Ascending aorta (tissue), 2 donors: ENCODE data around the gene IPO4. TPM values are rescaled to one million over a fixed set of nuclear protein-coding genes. Genes with fewer than 3 reads are reported as not detected.
"Not testable (repeated sequence)": the region's sequence is repeated elsewhere in the genome, so short reads cannot be mapped to it uniquely, and the experiment has no call there.

ENCODE experiments used
- DNase-seq, 2 donors: peaks; one replicate each; pipeline ENCODE4 v3.0.0-alpha.2; 2019; ENCODE audit warnings: low spot score in 2 of 2
- H3K27ac ChIP-seq, 2 donors: fragments of 200-600 bp; sonication (generic); one replicate each; pipeline ENCODE4 v1.5.1; 2016 to 2017; ENCODE audit warnings: mild to moderate bottlenecking in 1 of 2
- H3K27me3 ChIP-seq: fragments of 200-600 bp; sonication (generic); one replicate; pipeline ENCODE4 v1.5.1; 2017
- H3K36me3 ChIP-seq, 2 donors: fragments of 200-600 bp; sonication (generic); one replicate each; pipeline ENCODE4 v1.5.1; 2016
- H3K4me1 ChIP-seq, 2 donors: fragments of 200-600 bp; sonication (generic); one replicate each; pipeline ENCODE4 v1.5.1; 2016 to 2017; ENCODE audit warnings: mild to moderate bottlenecking in 1 of 2
- H3K4me3 ChIP-seq, 2 donors: fragments of 200-600 bp; sonication (generic); one replicate each; pipeline ENCODE4 v1.5.1; 2016 to 2017; ENCODE audit warnings: mild to moderate bottlenecking in 1 of 2
- H3K9me3 ChIP-seq, 2 donors: fragments of 200-600 bp; sonication (generic); one replicate each; pipeline ENCODE4 v1.5.1; 2016
- intact Hi-C: fragments of 100-400 bp; cut with DNase I; formaldehyde crosslinking; loops from one replicate; pipeline ENCODE4 v1.15.1; 2023
- total RNA-seq: library from RNA; depleted of rRNA; stranded (reverse); fragments of >200 nt; gene quantifications from one replicate; pipeline ENCODE4 v1.1.0, GENCODE V29; 2016
- TF ChIP-seq, protein P1 (sequence below), 3 experiments: fragments of 200-600 bp in 2 of 3; fragments of 450-650 bp in 1 of 3; sonication (generic) in 2 of 3; IDR thresholded peaks; one replicate each; pipeline ENCODE4 v1.5.1; 2016 to 2019; ENCODE audit warnings: antibody characterized with exemption in 3 of 3, mild to moderate bottlenecking in 1 of 3, moderate library complexity in 1 of 3

The IPO4 gene
- total RNA-seq, 1 donor from 2014 or later: 140 TPM

- Histone ChIP-seq H3K4me1 (peaks cover 10 to 20% of the 10 kb centered on the region in 2 donors), H3K4me3 (peak overlapping the region; percentile 85 to 90), H3K27me3 (no peaks in the 10 kb centered on the region), H3K36me3 (peaks cover 5 to 34% of the 10 kb centered on the region in 2 donors), H3K27ac (peak overlapping the region; percentile 86 to 89), H3K9me3 (no peaks in the 10 kb centered on the region)
- intact Hi-C loops: loop anchor here (1.0 to 5.0 kb wide), 5 partner anchors 11 to 84 kb away; partner anchors contain the start of genes MDP1, PSME2, RABGGTA and RNF31
- TF ChIP-seq, protein P1, sequence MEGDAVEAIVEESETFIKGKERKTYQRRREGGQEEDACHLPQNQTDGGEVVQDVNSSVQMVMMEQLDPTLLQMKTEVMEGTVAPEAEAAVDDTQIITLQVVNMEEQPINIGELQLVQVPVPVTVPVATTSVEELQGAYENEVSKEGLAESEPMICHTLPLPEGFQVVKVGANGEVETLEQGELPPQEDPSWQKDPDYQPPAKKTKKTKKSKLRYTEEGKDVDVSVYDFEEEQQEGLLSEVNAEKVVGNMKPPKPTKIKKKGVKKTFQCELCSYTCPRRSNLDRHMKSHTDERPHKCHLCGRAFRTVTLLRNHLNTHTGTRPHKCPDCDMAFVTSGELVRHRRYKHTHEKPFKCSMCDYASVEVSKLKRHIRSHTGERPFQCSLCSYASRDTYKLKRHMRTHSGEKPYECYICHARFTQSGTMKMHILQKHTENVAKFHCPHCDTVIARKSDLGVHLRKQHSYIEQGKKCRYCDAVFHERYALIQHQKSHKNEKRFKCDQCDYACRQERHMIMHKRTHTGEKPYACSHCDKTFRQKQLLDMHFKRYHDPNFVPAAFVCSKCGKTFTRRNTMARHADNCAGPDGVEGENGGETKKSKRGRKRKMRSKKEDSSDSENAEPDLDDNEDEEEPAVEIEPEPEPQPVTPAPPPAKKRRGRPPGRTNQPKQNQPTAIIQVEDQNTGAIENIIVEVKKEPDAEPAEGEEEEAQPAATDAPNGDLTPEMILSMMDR (IDR thresholded peaks at IDR 0.05): no peak
- no peak for DNase-seq
These were observed 42.9 kb upstream of the IPO4 start for GRCh38 chr14:24231263-24232120.

DNA sequence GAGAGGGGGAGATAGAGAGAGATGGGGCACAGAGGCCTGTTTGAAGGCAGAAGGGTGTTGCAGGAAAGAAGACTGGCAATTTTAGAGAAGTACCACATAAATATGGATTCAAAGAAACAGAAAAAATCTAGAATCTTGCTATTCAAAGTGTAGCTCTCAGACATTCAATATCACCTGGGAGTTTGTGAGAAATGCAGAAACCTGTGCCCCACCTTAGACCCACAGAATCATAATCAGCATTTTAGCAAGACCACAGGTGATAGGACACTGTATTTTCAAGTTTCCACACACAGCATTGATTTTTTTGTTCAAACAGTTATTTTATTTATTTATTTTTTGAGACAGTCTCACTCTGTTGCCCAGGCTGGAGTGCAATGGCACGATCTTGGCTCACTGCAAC, 40.3 kb upstream of the IPO4 start:
- H3K27ac ChIP-seq: no peak overlapping the region
- H3K36me3 ChIP-seq: peaks cover 2 to 15% of the 10 kb centered on the region in 2 donors
- no peaks in the 10 kb centered on the region for H3K27me3 ChIP-seq
- H3K4me1 ChIP-seq: peaks cover 10 to 16% of the 10 kb centered on the region in 2 donors
- peak in 1 of 2 donors; percentile 21 for DNase-seq
- intact Hi-C loops: no loop called here
- TF ChIP-seq, protein P1 (IDR thresholded peaks at IDR 0.05): no peak
- H3K9me3 ChIP-seq: no peaks in the 10 kb centered on the region
- H3K4me3 ChIP-seq: no peak overlapping the region

GRCh38 chr14:24226473-24226872, 37.9 kb upstream of the IPO4 start:
- Histone ChIP-seq H3K9me3 (no peaks in the 10 kb centered on the region), H3K27ac (no peak overlapping the region), H3K27me3 (no peaks in the 10 kb centered on the region), H3K4me3 (no peak overlapping the region), H3K4me1 (peaks cover 2 to 8% of the 10 kb centered on the region in 2 donors), H3K36me3 (peaks cover 2 to 15% of the 10 kb centered on the region in 2 donors)
- intact Hi-C loops: no loop called here
- TF ChIP-seq, protein P1 (IDR thresholded peaks at IDR 0.05): no peak
- no peak for DNase-seq

- intact Hi-C loops: no loop called here
- no peaks in the 10 kb centered on the region for H3K27me3 ChIP-seq
- H3K4me3 ChIP-seq: no peak overlapping the region
- TF ChIP-seq, protein P1 (IDR thresholded peaks at IDR 0.05): no peak
- DNase-seq: peak in 1 of 2 donors; percentile 41
- H3K36me3 ChIP-seq: peaks cover 2 to 15% of the 10 kb centered on the region in 2 donors
- no peaks in the 10 kb centered on the region for H3K4me1 ChIP-seq
- H3K27ac ChIP-seq: no peak overlapping the region
- no peaks in the 10 kb centered on the region for H3K9me3 ChIP-seq
These were observed 36.0 kb upstream of the IPO4 start for GRCh38 chr14:24224618-24225071.

GRCh38 chr14:24222987-24223386, 34.4 kb upstream of the IPO4 start:
- H3K4me1 ChIP-seq, H3K27ac ChIP-seq, H3K4me3 ChIP-seq, H3K27me3 ChIP-seq, intact Hi-C loops, H3K9me3 ChIP-seq, H3K36me3 ChIP-seq: not testable (repeated sequence)
- DNase-seq: peak in 1 of 2 donors; percentile 24

GRCh38 chr14:24219521-24219920, 30.9 kb upstream of the IPO4 start:
- DNase-seq: no peak
- TF ChIP-seq, protein P1 (IDR thresholded peaks at IDR 0.05): no peak
- Histone ChIP-seq H3K9me3 (no peaks in the 10 kb centered on the region), H3K27ac (no peak overlapping the region), H3K4me3 (no peak overlapping the region), H3K4me1 (peaks cover 3 to 9% of the 10 kb centered on the region in 2 donors), H3K36me3 (peaks cover 4 to 6% of the 10 kb centered on the region in 2 donors), H3K27me3 (no peaks in the 10 kb centered on the region)
- intact Hi-C loops: loop anchor here (5.0 kb wide), 1 partner anchor 78 kb away; the partner anchor contains the start of genes DHRS1 and NOP9
